Measurements from ENCODE around the gene B3GNT9. TPM values are rescaled to one million over a fixed set of nuclear protein-coding genes. Genes with fewer than 3 reads are reported as not detected.

B3GNT9 gene
- total RNA-seq, 6 experiments from 2014 or later = 0.95 to 3.9 (median 1.7) TPM

DNA sequence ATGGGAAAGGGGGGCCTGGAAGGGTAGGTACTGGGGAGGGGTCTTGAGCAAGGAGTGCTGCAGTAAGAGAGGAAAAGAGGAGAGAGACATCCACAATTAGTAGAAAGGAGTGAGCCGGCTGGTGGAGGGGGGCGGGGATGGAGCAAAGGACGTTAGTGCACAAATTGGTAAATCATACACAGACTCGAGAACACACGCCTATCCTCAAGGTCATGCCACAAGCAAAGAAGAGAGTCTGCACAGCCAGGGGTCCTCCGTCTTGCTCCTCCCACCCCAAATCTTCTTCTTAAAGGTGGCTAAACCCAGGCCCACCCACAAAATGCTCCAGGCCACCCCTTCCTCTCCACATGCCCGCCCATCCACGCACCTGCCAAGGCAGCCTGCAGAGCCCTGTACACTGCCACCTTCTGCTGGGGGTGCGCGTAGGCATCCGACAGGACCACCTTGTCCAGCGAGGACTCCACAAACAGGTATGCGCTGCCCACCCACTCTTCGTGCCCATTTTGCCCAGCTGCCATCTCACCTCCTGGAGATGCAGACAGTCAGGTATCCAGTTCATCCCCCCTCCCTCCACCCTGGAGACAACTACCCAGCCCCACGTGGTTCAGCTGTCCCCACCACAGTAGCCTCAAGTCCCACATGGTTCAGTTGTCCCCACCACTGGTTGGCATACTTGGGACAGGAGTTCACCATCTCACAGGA, 5.5 kb upstream of the B3GNT9 start:
- WGBS (ENCODE audit: insufficient coverage, low coverage, low lambda C conversion rate, missing lambda C conversion rate) = 15% methylated on average over 6 of the region's 15 CpGs
- Histone ChIP-seq H3K4me1 (peaks cover 0 to 18% (median 5%) of the 10 kb centered on the region in 4 donors), H3K27me3 (no peaks in the 10 kb centered on the region), H3K9me3 (no peaks in the 10 kb centered on the region), H3K36me3 (no peaks in the 10 kb centered on the region), H3K27ac (no peak overlapping the region), H3K4me3 (no peak overlapping the region)
- no peak for DNase-seq
- intact Hi-C loops (cut with DNase I) = loop anchor here (5.0 to 10.0 kb wide), 4 partner anchors 51 to 184 kb away; partner anchors contain the start of gene PHAF1 (in 1 of the 2)
- no peak for ATAC-seq
- TF ChIP-seq POLR2A (IDR thresholded peaks at IDR 0.05) (no peak), CTCF (IDR thresholded peaks at IDR 0.05) (no peak)

DNA sequence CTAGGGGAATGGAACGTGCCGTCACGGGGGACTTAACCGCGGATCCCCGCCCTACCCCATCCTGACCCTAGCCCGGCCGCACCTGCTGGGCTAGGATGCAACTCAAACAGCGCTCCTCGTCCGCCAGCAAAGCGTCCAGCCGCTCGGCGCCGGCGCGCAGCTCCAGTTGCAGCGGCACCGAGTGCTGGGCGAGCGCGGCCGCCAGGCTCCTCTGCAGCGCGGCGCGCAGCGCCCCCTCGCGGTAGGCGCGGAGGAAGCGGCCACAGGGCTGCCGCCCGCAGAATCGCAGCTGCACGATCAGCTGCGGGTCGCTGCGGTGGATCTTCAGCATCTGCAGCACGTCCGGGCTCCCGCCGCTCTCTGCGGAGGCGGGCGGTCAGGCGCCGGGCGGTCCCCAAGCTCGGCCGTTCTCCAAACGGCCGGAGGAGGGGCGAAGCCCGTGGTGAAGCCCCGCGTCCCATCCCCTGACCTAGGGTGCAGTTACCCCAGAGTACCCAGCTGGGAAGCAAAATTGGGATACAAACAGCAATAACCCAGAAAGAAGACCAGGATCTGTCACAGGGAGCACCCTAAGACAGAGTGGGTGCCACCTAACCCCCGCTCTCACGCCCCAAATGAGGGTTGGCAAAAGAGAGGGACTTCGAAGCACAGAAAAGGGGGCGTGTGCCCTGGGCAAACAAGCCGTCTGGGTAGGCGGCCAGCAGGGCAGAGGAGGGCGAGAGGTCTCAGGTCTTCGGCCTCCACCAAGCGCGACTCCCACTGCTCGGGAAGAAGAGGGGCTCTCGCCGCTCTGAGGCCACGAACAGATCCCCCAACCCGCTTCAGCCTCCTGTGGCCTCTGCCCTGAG, 4.7 kb upstream of the B3GNT9 start:
- peaks cover 0 to 21% (median 3%) of the 10 kb centered on the region in 4 donors for H3K4me1 ChIP-seq
- no peaks in the 10 kb centered on the region for H3K36me3 ChIP-seq
- peak; percentile 66 to 81 (median 74) for ATAC-seq
- H3K27me3 ChIP-seq = no peaks in the 10 kb centered on the region
- 17% methylated on average over 17 of the region's 74 CpGs for WGBS (ENCODE audit: insufficient coverage, low coverage, low lambda C conversion rate, missing lambda C conversion rate)
- TF ChIP-seq CTCF (IDR thresholded peaks at IDR 0.05) (peak; percentile 91 to 98 (median 96)), POLR2A (IDR thresholded peaks at IDR 0.05) (no peak)
- H3K9me3 ChIP-seq = no peaks in the 10 kb centered on the region
- intact Hi-C loops (cut with DNase I) = loop anchor here (5.0 to 10.0 kb wide), 4 partner anchors 51 to 183 kb away; partner anchors contain the start of gene PHAF1 (in 1 of the 2)
- H3K4me3 ChIP-seq = no peak overlapping the region
- peak; percentile 79 to 84 (median 81) for DNase-seq
- no peak overlapping the region for H3K27ac ChIP-seq

GRCh38 chr16:67154578-67155294, 3.9 kb upstream of the B3GNT9 start:
- Histone ChIP-seq H3K27me3 (no peaks in the 10 kb centered on the region), H3K4me3 (no peak overlapping the region), H3K9me3 (no peaks in the 10 kb centered on the region), H3K36me3 (no peaks in the 10 kb centered on the region), H3K4me1 (peaks cover 0 to 28% (median 3%) of the 10 kb centered on the region in 4 donors), H3K27ac (no peak overlapping the region)
- DNase-seq (no peak), ATAC-seq (no peak)
- TF ChIP-seq CTCF (IDR thresholded peaks at IDR 0.05) (no peak), POLR2A (IDR thresholded peaks at IDR 0.05) (no peak)
- 8% methylated on average over 21 of the region's 61 CpGs for WGBS (ENCODE audit: insufficient coverage, low coverage, low lambda C conversion rate, missing lambda C conversion rate)
- intact Hi-C loops (cut with DNase I) = loop anchor here (5.0 to 10.0 kb wide), 4 partner anchors 50 to 182 kb away; partner anchors contain the start of gene PHAF1 (in 1 of the 2)

GRCh38 chr16:67151431-67152097, 766 bp upstream of the B3GNT9 start:
- no peaks in the 10 kb centered on the region for H3K9me3 ChIP-seq
- ATAC-seq = no peak
- H3K4me3 ChIP-seq = peak overlapping the region in 1 of 3 donors; percentile 54
- no peaks in the 10 kb centered on the region for H3K27me3 ChIP-seq
- peak overlapping the region in 1 of 3 donors; percentile 40 for H3K27ac ChIP-seq
- H3K4me1 ChIP-seq = peaks cover 0 to 28% (median 3%) of the 10 kb centered on the region in 4 donors
- peak in 1 of 3 donors; percentile 35 for DNase-seq
- intact Hi-C loops (cut with DNase I) = loop anchor here (10.0 kb wide), 3 partner anchors 47 to 177 kb away; partner anchors contain the start of gene PHAF1 (in 1 of the 2)
- TF ChIP-seq CTCF (IDR thresholded peaks at IDR 0.05) (no peak), POLR2A (IDR thresholded peaks at IDR 0.05) (no peak)
- 64% methylated on average over 3 of the region's 8 CpGs for WGBS (ENCODE audit: insufficient coverage, low coverage, low lambda C conversion rate, missing lambda C conversion rate)
- H3K36me3 ChIP-seq = peaks cover 0 to 21% (median 9%) of the 10 kb centered on the region in 4 donors
